Vagina (tissue), 2 donors: Measurements from ENCODE around the gene KRT85. TPM values are rescaled to one million over a fixed set of nuclear protein-coding genes. Genes with fewer than 3 reads are reported as not detected.

ENCODE experiments used
- DNase-seq, 2 donors: peaks; one replicate each; pipeline ENCODE4 v3.0.0-alpha.2; 2017; ENCODE audit errors: extremely low spot score in 2 of 2
- H3K27ac ChIP-seq: fragments of 200-600 bp; sonication (generic); one replicate; pipeline ENCODE4 v1.5.1; 2019
- H3K27me3 ChIP-seq: fragments of 200-600 bp; sonication (generic); one replicate; pipeline ENCODE4 v1.5.1; 2019
- H3K36me3 ChIP-seq, 2 donors: fragments of 200-600 bp; sonication (generic); one replicate each; pipeline ENCODE4 v1.5.1; 2017 to 2019
- H3K4me1 ChIP-seq: fragments of 200-600 bp; sonication (generic); one replicate; pipeline ENCODE4 v1.5.1; 2019
- H3K4me3 ChIP-seq, 2 donors: fragments of 200-600 bp; sonication (generic); 1 replicate in 1 of 2; 2 replicates in 1 of 2; pipeline ENCODE4 v1.5.1; 2016 to 2019
- H3K9me3 ChIP-seq: fragments of 200-600 bp; sonication (generic); one replicate; pipeline ENCODE4 v1.5.1; 2019
- CTCF ChIP-seq, 3 experiments: fragments of 450-650 bp in 2 of 3; fragments of 200-600 bp in 1 of 3; sonication (generic) in 1 of 3; IDR thresholded peaks; one replicate each; pipeline ENCODE4 v1.5.1; 2017 to 2019; ENCODE audit warnings: antibody characterized with exemption in 3 of 3, mild to moderate bottlenecking in 2 of 3, moderate library complexity in 2 of 3
- POLR2A ChIP-seq, 2 donors: fragments of 450-650 bp; IDR thresholded peaks; one replicate each; pipeline ENCODE4 v1.6.1; 2017; ENCODE audit warnings: antibody characterized with exemption in 2 of 2, mild to moderate bottlenecking in 2 of 2, moderate library complexity in 2 of 2
- POLR2AphosphoS5 ChIP-seq, 2 donors: sonication (generic); formaldehyde crosslinking; IDR thresholded peaks; one replicate each; pipeline ENCODE4 v1.9.0; 2017; ENCODE audit warnings: antibody characterized with exemption in 2 of 2, mild to moderate bottlenecking in 2 of 2, low read depth in 1 of 2; ENCODE audit not compliant: insufficient read depth in 1 of 2
- intact Hi-C: fragments of 100-400 bp; cut with DNase I; formaldehyde crosslinking; loops from one replicate; pipeline ENCODE4 v1.15.1; 2023
- total RNA-seq: library from RNA; depleted of rRNA; stranded (reverse); fragments of >200 nt; gene quantifications from one replicate; pipeline ENCODE4 v1.2.3, GENCODE V29; 2016

Gene KRT85
- total RNA-seq, 1 donor from 2014 or later = not detected

- no peak overlapping the region for H3K27ac ChIP-seq
- DNase-seq = no peak
- H3K36me3 ChIP-seq = no peaks in the 10 kb centered on the region
- TF ChIP-seq CTCF (IDR thresholded peaks at IDR 0.05) = no peak
- no peak for TF ChIP-seq POLR2AphosphoS5 (IDR thresholded peaks at IDR 0.05; ENCODE audit: insufficient read depth in 1 of 2, low read depth in 1 of 2)
- no peak for TF ChIP-seq POLR2A (IDR thresholded peaks at IDR 0.05)
- H3K4me3 ChIP-seq = no peak overlapping the region
- intact Hi-C loops = no loop called here
- H3K9me3 ChIP-seq = no peaks in the 10 kb centered on the region
- H3K4me1 ChIP-seq = peaks cover 7% of the 10 kb centered on the region
- no peaks in the 10 kb centered on the region for H3K27me3 ChIP-seq
Measured at GRCh38 chr12:52323416-52324152, 43.7 kb downstream of the KRT85 start.

DNA sequence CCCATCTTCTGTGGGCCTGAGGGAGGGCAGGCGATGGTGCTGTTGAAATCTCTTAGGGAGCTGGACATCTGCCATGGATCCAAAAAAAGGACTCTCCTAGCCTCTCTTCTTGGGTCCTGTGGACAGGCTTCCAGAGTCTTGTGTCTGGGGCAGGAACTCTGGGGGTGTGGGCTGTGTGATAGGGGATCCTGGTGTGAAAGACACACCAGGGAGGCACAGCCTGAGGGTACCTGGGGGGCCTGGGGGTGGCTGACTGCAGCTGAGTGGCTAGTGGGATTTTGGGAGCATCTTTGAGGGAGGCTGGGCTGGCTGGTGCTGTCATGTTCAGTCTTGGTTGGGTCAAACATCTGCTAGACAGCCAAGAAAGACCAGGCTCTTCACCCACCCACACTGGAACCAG, 44.3 kb downstream of the KRT85 start:
- no peaks in the 10 kb centered on the region for H3K27me3 ChIP-seq
- TF ChIP-seq POLR2A (IDR thresholded peaks at IDR 0.05) = no peak
- no peak for TF ChIP-seq POLR2AphosphoS5 (IDR thresholded peaks at IDR 0.05; ENCODE audit: insufficient read depth in 1 of 2, low read depth in 1 of 2)
- no peak for TF ChIP-seq CTCF (IDR thresholded peaks at IDR 0.05)

DNA sequence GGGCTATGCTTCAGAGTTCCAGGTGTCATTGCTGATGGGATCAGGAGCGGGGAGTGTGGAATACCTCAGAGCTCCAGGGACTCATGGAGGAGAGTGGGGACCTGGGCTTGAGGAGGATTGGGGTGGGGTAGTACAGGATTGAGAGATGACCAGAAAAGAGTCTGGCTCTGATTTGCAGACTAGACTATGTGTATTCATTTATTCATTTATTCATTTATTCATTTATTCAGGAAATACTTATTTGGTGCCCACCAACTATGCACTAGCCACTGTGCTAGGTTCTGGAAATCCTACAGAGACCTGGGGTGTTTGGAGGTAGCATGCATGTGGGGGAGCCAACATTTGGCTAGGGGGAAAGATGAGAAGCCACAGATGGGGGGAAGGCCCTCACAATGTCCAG, 45.2 kb downstream of the KRT85 start:
- H3K36me3 ChIP-seq = no peaks in the 10 kb centered on the region
- intact Hi-C loops = no loop called here
- no peaks in the 10 kb centered on the region for H3K9me3 ChIP-seq
- H3K4me3 ChIP-seq = no peak overlapping the region
- H3K27me3 ChIP-seq = no peaks in the 10 kb centered on the region
- no peak for TF ChIP-seq CTCF (IDR thresholded peaks at IDR 0.05)
- TF ChIP-seq POLR2AphosphoS5 (IDR thresholded peaks at IDR 0.05; ENCODE audit: insufficient read depth in 1 of 2, low read depth in 1 of 2) = no peak
- no peak for TF ChIP-seq POLR2A (IDR thresholded peaks at IDR 0.05)
- no peak for DNase-seq
- no peaks in the 10 kb centered on the region for H3K4me1 ChIP-seq
- no peak overlapping the region for H3K27ac ChIP-seq

More for the DNA sequence above, 44.3 kb downstream of the KRT85 start:
- no peaks in the 10 kb centered on the region for H3K36me3 ChIP-seq
- H3K9me3 ChIP-seq = no peaks in the 10 kb centered on the region
- no peak overlapping the region for H3K4me3 ChIP-seq
- H3K4me1 ChIP-seq = peaks cover 4% of the 10 kb centered on the region
- no peak overlapping the region for H3K27ac ChIP-seq
- intact Hi-C loops = no loop called here
- DNase-seq = no peak

GRCh38 chr12:52321418-52321817, 45.9 kb downstream of the KRT85 start:
- H3K36me3 ChIP-seq = no peaks in the 10 kb centered on the region
- no peaks in the 10 kb centered on the region for H3K27me3 ChIP-seq
- no peak overlapping the region for H3K27ac ChIP-seq
- intact Hi-C loops = no loop called here
- no peaks in the 10 kb centered on the region for H3K9me3 ChIP-seq
- DNase-seq = no peak
- no peak overlapping the region for H3K4me3 ChIP-seq
- TF ChIP-seq POLR2AphosphoS5 (IDR thresholded peaks at IDR 0.05; ENCODE audit: insufficient read depth in 1 of 2, low read depth in 1 of 2) (no peak), CTCF (IDR thresholded peaks at IDR 0.05) (no peak), POLR2A (IDR thresholded peaks at IDR 0.05) (no peak)
- no peaks in the 10 kb centered on the region for H3K4me1 ChIP-seq

- H3K9me3 ChIP-seq = no peaks in the 10 kb centered on the region
- intact Hi-C loops = no loop called here
- H3K36me3 ChIP-seq = no peaks in the 10 kb centered on the region
- no peaks in the 10 kb centered on the region for H3K27me3 ChIP-seq
- H3K27ac ChIP-seq = no peak within 1 kb of the TSS
- H3K4me1 ChIP-seq = no peaks in the 10 kb centered on the region
- H3K4me3 ChIP-seq = no peak within 1 kb of the TSS
- TF ChIP-seq CTCF (IDR thresholded peaks at IDR 0.05) (no peak), POLR2A (IDR thresholded peaks at IDR 0.05) (no peak), POLR2AphosphoS5 (IDR thresholded peaks at IDR 0.05; ENCODE audit: insufficient read depth in 1 of 2, low read depth in 1 of 2) (no peak)
- DNase-seq = no peak
Measured at GRCh38 chr12:52320784-52321400, 46.4 kb downstream of the KRT85 start, which contains the start of gene KRT83. Gene KRT83 (minus strand): TSS chr12:52321398. CDS start chr12:52321335, 63 bp downstream.
